Measurements from ENCODE around the gene EIF4EBP2. TPM values are rescaled to one million over a fixed set of nuclear protein-coding genes. Genes with fewer than 3 reads are reported as not detected.

Gene EIF4EBP2
- polyA plus RNA-seq, 3 donors = 26.3 to 93.8 (median 73.4) TPM

DNA sequence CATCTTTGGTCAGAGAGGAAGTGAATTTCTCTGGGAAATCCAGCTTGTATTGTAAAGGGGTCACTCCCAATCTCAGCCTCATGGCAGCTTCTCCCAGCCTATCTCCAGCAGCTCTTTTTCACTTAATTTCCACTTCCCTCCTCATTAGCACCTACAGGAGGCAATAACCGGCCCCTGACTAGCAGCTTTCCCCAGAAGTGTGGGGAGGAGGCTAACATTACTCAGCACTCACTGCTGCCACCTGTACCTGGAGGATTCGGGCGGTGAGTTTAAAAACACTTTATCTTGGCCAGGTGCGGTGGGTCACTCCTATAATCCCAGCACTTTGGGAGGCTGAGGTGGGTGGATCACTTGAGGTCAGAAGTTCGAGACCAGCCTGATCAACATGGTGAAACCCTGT, 33.8 kb downstream of the EIF4EBP2 start:
- H3K9ac ChIP-seq (ENCODE audit: insufficient read depth, low read length, poor library complexity, severe bottlenecking) = no peak overlapping the region
- no CpG with 5 or more reads among the region's 5 CpGs for WGBS (ENCODE audit: insufficient coverage)
- Mint-ChIP-seq H3K36me3 (peaks cover 8 to 9% of the 10 kb centered on the region in 2 donors), H3K4me1 (peaks cover 12% of the 10 kb centered on the region), H3K9me3 (peaks cover 0 to 16% (median 4%) of the 10 kb centered on the region in 7 donors), H3K27ac (no peak overlapping the region), H3K27me3 (ENCODE audit: low read depth in 3 of 3) (peaks cover 46 to 62% (median 51%) of the 10 kb centered on the region in 3 donors), H3K4me3 (peak overlapping the region in 1 of 2 donors; percentile 21)
- no peak overlapping the region for H3K27ac ChIP-seq (ENCODE audit: low read depth in 1 of 2, low read length in 2 of 2)
- no peaks in the 10 kb centered on the region for H4K20me1 ChIP-seq (ENCODE audit: insufficient read depth, low read length)
- H3K36me3 ChIP-seq (replicated peaks in 1 of 2; ENCODE audit: control insufficient read depth in 1 of 2, insufficient read depth in 2 of 2, low read length in 2 of 2) = peaks cover 0 to 6% of the 10 kb centered on the region in 2 donors
- peaks cover 0 to 18% of the 10 kb centered on the region in 2 donors for H3K9me3 ChIP-seq (replicated peaks in 1 of 2; ENCODE audit: control insufficient read depth in 1 of 2, insufficient read depth in 1 of 2, low read length in 2 of 2)
- H3K79me2 ChIP-seq (ENCODE audit: insufficient read depth, low read length) = no peaks in the 10 kb centered on the region
- intact Hi-C loops (cut with micrococcal nuclease) = no loop called here
- H3K4me1 ChIP-seq (ENCODE audit: control insufficient read depth in 1 of 2, insufficient read depth in 2 of 2, low read length in 2 of 2) = peaks cover 7 to 14% of the 10 kb centered on the region in 2 donors
- H2AFZ ChIP-seq (ENCODE audit: insufficient read depth, low read depth, low read length, poor library complexity, severe bottlenecking) = no peak overlapping the region
- TF ChIP-seq, protein P1, sequence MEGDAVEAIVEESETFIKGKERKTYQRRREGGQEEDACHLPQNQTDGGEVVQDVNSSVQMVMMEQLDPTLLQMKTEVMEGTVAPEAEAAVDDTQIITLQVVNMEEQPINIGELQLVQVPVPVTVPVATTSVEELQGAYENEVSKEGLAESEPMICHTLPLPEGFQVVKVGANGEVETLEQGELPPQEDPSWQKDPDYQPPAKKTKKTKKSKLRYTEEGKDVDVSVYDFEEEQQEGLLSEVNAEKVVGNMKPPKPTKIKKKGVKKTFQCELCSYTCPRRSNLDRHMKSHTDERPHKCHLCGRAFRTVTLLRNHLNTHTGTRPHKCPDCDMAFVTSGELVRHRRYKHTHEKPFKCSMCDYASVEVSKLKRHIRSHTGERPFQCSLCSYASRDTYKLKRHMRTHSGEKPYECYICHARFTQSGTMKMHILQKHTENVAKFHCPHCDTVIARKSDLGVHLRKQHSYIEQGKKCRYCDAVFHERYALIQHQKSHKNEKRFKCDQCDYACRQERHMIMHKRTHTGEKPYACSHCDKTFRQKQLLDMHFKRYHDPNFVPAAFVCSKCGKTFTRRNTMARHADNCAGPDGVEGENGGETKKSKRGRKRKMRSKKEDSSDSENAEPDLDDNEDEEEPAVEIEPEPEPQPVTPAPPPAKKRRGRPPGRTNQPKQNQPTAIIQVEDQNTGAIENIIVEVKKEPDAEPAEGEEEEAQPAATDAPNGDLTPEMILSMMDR (IDR thresholded peaks at IDR 0.05) = no peak
- DNase-seq = no peak
- H3K27me3 ChIP-seq (ENCODE audit: control insufficient read depth in 2 of 2, insufficient read depth in 2 of 2, low read length in 2 of 2) = peaks cover 31 to 46% of the 10 kb centered on the region in 2 donors
- no peak overlapping the region for H3K4me3 ChIP-seq (replicated peaks in 1 of 3; ENCODE audit: low read depth in 2 of 3, low read length in 3 of 3)
- no peak overlapping the region for H3K4me2 ChIP-seq (replicated peaks; ENCODE audit: extremely low read depth, low read length, poor library complexity, severe bottlenecking)

DNA sequence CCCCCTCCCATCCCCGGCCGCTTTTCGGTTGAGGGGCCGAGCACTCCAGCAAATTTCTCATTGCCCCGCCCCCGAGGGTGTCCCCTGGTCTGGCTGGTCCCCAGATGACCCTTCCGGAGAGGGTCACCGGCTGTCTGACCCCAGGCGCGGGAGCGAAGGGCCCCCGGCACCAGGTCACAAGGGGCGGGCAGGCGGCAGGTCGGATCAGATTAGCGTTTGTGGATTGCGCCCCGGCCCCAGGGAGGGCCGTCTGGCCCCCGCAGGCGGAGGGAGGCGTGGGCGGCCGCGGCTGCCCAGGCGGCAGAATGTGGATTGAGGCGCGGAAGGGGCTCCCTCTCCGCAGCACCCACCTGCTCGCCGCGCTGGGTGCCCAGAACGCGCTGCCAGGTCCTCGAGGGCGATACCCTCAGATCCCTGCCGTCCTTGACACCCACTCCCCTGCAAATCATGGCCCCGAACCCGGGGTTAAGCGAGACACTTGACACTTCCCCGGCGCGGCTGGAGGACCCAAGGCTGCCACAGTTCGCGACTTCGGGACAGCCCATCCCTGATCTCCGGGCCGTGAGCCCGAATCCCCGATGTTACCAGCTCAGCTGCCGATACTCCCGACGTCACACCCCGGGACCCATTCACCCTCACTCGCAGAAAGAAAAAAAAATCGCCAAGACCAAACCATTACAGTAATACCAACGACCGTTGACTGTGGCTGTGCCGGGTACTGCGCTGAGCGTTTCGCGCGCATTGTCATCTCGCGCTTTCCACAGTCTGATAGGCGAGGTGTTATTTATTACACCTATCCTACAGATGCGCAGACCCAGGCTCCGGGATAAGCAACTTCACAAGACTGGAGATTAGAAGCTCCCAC, 36.6 kb downstream of the EIF4EBP2 start:
- no peak for DNase-seq
- 3% methylated on average over 67 of the region's 69 CpGs for WGBS (ENCODE audit: insufficient coverage)
- Histone ChIP-seq H3K27ac (ENCODE audit: low read depth in 1 of 2, low read length in 2 of 2) (no peak overlapping the region), H3K9ac (ENCODE audit: insufficient read depth, low read length, poor library complexity, severe bottlenecking) (no peak overlapping the region), H3K4me2 (replicated peaks; ENCODE audit: extremely low read depth, low read length, poor library complexity, severe bottlenecking) (peak overlapping the region; percentile 30), H3K79me2 (ENCODE audit: insufficient read depth, low read length) (no peaks in the 10 kb centered on the region), H3K4me3 (replicated peaks in 1 of 3; ENCODE audit: low read depth in 2 of 3, low read length in 3 of 3) (no peak overlapping the region), H3K4me1 (ENCODE audit: control insufficient read depth in 1 of 2, insufficient read depth in 2 of 2, low read length in 2 of 2) (peaks cover 7 to 14% of the 10 kb centered on the region in 2 donors), H3K9me3 (replicated peaks in 1 of 2; ENCODE audit: control insufficient read depth in 1 of 2, insufficient read depth in 1 of 2, low read length in 2 of 2) (peaks cover 0 to 18% of the 10 kb centered on the region in 2 donors), H3K36me3 (replicated peaks in 1 of 2; ENCODE audit: control insufficient read depth in 1 of 2, insufficient read depth in 2 of 2, low read length in 2 of 2) (peaks cover 0 to 1% of the 10 kb centered on the region in 2 donors), H2AFZ (ENCODE audit: insufficient read depth, low read depth, low read length, poor library complexity, severe bottlenecking) (no peak overlapping the region), H3K27me3 (ENCODE audit: control insufficient read depth in 2 of 2, insufficient read depth in 2 of 2, low read length in 2 of 2) (peaks cover 31 to 52% of the 10 kb centered on the region in 2 donors), H4K20me1 (ENCODE audit: insufficient read depth, low read length) (no peaks in the 10 kb centered on the region)
- TF ChIP-seq, protein P1 (IDR thresholded peaks at IDR 0.05) = no peak
- Mint-ChIP-seq H3K27ac (no peak overlapping the region), H3K4me1 (peaks cover 12% of the 10 kb centered on the region), H3K27me3 (ENCODE audit: low read depth in 3 of 3) (peaks cover 52 to 74% (median 61%) of the 10 kb centered on the region in 3 donors), H3K9me3 (peaks cover 0 to 22% (median 4%) of the 10 kb centered on the region in 7 donors), H3K36me3 (peaks cover 3 to 5% of the 10 kb centered on the region in 2 donors), H3K4me3 (peak overlapping the region; percentile 20 to 89)
- intact Hi-C loops (cut with micrococcal nuclease) = no loop called here
